Measurements from ENCODE around the gene FCHSD1. TPM values are rescaled to one million over a fixed set of nuclear protein-coding genes. Genes with fewer than 3 reads are reported as not detected.
A peak's percentile ranks its signal among the peaks of the same experiment; 100 is the strongest.

Gene FCHSD1
- total and polyA plus RNA-seq, 2 of the 4 experiments (the other 2 are of a cell fraction): 33.2 to 62.1 TPM

DNA sequence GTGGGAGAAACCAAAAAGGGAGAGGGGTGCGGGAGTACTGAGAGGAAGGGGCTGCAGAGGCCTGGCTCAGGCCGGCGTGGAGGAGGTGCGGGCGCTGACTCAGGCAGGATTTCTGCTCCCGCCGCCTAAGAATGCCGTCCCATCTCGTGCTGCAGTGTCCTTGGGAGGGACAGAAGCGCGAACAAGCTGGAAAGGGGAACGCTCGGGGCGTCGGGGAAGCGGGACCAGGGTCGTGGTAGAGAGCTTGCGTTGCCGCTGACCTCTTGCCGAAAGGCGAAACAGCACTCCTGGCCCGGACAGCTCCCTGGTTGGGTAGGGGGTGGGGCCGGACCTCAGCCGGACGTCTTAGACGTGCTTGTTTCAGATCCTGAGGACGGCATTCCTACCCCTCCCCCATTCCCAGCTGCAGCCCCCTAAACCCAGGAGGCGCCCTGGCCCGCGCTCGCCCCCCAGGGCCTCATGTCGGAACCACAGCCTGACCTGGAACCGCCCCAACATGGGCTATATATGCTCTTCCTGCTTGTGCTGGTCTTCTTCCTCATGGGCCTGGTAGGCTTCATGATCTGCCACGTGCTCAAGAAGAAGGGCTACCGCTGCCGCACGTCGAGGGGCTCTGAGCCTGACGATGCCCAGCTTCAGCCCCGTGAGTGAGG is 13.3 kb downstream of the FCHSD1 start:
- H3K23ac ChIP-seq (ENCODE audit: low read depth, low read length): no peak overlapping the region
- H2AFZ ChIP-seq (replicated peaks; ENCODE audit: low read length, poor library complexity): peak overlapping the region; percentile 97
- H4K5ac ChIP-seq (ENCODE audit: low read depth, low read length): no peak overlapping the region
- ChIA-PET POLR2A (ENCODE audit: unreplicated experiment) (no interaction called here), CTCF (interaction anchor here (0.7 to 0.8 kb wide), 2 partner anchors 46 to 74 kb away, joined by 3 read pairs; no protein-coding TSS in a partner anchor)
- H3K4ac ChIP-seq (ENCODE audit: low read depth, low read length): no peak overlapping the region
- H2BK15ac ChIP-seq (ENCODE audit: low read depth, low read length): no peak overlapping the region
- peaks cover 11% of the 10 kb centered on the region for H3K36me3 ChIP-seq (ENCODE audit: control insufficient read depth, insufficient read depth, low read length)
- peak overlapping the region; percentile 97 for H3K4me3 ChIP-seq (ENCODE audit: insufficient read depth, low read depth, low read length)
- H2BK20ac ChIP-seq (ENCODE audit: low read depth, low read length): no peak overlapping the region
- H3K4me2 ChIP-seq (ENCODE audit: low read depth, low read length): peak overlapping the region; percentile 70
- BruUV-seq (replicated peaks): no TSS peak
- WGBS, 2 experiments (ENCODE audit: extremely low coverage in 2 of 2, insufficient read length in 1 of 2): 5% methylated on average over 11 of the region's 40 CpGs; no CpG with 5 or more reads in 1 of the 2 experiments
- H3K27me3 ChIP-seq (ENCODE audit: control insufficient read depth, insufficient read depth, low read length): no peaks in the 10 kb centered on the region
- H3K56ac ChIP-seq (ENCODE audit: extremely low read depth, insufficient read depth, low read length): no peak overlapping the region
- H4K91ac ChIP-seq (ENCODE audit: insufficient read depth, low read depth, low read length): no peak overlapping the region; the same call in 1 of the 2 replicates
- H3K18ac ChIP-seq (ENCODE audit: low read depth, low read length): no peak overlapping the region
- no peak overlapping the region for H2BK120ac ChIP-seq (ENCODE audit: low read depth, low read length)
- no peak overlapping the region for H2BK5ac ChIP-seq (ENCODE audit: low read depth, low read length, poor library complexity, severe bottlenecking)
- H3K9me1 ChIP-seq (ENCODE audit: insufficient read depth, low read length): peaks cover 28% of the 10 kb centered on the region
- no peaks in the 10 kb centered on the region for H3K9me3 ChIP-seq (ENCODE audit: control insufficient read depth, insufficient read depth, low read length)
- H3K9ac ChIP-seq (ENCODE audit: low read depth, low read length): no peak overlapping the region
- intact Hi-C loops (cut with micrococcal nuclease): loop anchor here (2.0 kb wide), 1 partner anchor 45 kb away; no protein-coding TSS in a partner anchor
- H3K79me1 ChIP-seq (ENCODE audit: low read depth in 1 of 2, low read length in 2 of 2): peaks cover 20 to 43% of the 10 kb centered on the region in 2 experiments
- dilution Hi-C loops (cut with HindIII; ENCODE audit: low sequenced_read_pairs, unreplicated experiment): no loop called here
- no peak overlapping the region for H2AK5ac ChIP-seq (ENCODE audit: low read depth, low read length)
- H3K4me1 ChIP-seq (ENCODE audit: control insufficient read depth, insufficient read depth, low read length): peaks cover 12% of the 10 kb centered on the region
- no peak overlapping the region for H3K27ac ChIP-seq (ENCODE audit: insufficient read depth, low read length)
- H2AK9ac ChIP-seq (replicated peaks; ENCODE audit: low read depth, low read length, poor library complexity): peak overlapping the region; percentile 74
- no peak overlapping the region for H4K8ac ChIP-seq (ENCODE audit: low read depth in 2 of 2, low read length in 2 of 2)
- peak; percentile 13 for ATAC-seq (ENCODE audit: low read depth)
- no peak overlapping the region for H3K14ac ChIP-seq (replicated peaks; ENCODE audit: low read depth, low read length)
- peaks cover 27% of the 10 kb centered on the region for H4K20me1 ChIP-seq (ENCODE audit: insufficient read depth, low read length)
- in situ Hi-C loops (cut with MboI; ENCODE audit: low sequenced_read_pairs): no loop called here
- peak; percentile 37 for DNase-seq
- peak; percentile 24; the same call in 1 of the 2 replicates for TF ChIP-seq MAZ (IDR thresholded peaks at IDR 0.05; ENCODE audit: borderline replicate concordance, low read depth, low read length)
- no peak for TF ChIP-seq RCOR1 (IDR thresholded peaks at IDR 0.05; ENCODE audit: insufficient replicate concordance, low read length)
- TF ChIP-seq, protein P1, sequence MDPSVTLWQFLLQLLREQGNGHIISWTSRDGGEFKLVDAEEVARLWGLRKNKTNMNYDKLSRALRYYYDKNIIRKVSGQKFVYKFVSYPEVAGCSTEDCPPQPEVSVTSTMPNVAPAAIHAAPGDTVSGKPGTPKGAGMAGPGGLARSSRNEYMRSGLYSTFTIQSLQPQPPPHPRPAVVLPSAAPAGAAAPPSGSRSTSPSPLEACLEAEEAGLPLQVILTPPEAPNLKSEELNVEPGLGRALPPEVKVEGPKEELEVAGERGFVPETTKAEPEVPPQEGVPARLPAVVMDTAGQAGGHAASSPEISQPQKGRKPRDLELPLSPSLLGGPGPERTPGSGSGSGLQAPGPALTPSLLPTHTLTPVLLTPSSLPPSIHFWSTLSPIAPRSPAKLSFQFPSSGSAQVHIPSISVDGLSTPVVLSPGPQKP (IDR thresholded peaks at IDR 0.05; ENCODE audit: borderline replicate concordance, low read depth, low read length): no peak
- TF ChIP-seq SMC3 (IDR thresholded peaks at IDR 0.05; ENCODE audit: low read depth, low read length): no peak
- TF ChIP-seq CEBPB (IDR thresholded peaks at IDR 0.05; ENCODE audit: low read depth, low read length): no peak
- no peak for TF ChIP-seq POLR2A (IDR thresholded peaks at IDR 0.05; ENCODE audit: low read depth, low read length)
- no peak for TF ChIP-seq CHD1 (IDR thresholded peaks at IDR 0.05; ENCODE audit: low read depth, low read length)
- no peak for TF ChIP-seq MAFK (IDR thresholded peaks at IDR 0.05; ENCODE audit: low read depth, low read length)
- no peak for TF ChIP-seq NFE2L2 (IDR thresholded peaks at IDR 0.05; ENCODE audit: low read depth, low read length)
- TF ChIP-seq, protein P2, sequence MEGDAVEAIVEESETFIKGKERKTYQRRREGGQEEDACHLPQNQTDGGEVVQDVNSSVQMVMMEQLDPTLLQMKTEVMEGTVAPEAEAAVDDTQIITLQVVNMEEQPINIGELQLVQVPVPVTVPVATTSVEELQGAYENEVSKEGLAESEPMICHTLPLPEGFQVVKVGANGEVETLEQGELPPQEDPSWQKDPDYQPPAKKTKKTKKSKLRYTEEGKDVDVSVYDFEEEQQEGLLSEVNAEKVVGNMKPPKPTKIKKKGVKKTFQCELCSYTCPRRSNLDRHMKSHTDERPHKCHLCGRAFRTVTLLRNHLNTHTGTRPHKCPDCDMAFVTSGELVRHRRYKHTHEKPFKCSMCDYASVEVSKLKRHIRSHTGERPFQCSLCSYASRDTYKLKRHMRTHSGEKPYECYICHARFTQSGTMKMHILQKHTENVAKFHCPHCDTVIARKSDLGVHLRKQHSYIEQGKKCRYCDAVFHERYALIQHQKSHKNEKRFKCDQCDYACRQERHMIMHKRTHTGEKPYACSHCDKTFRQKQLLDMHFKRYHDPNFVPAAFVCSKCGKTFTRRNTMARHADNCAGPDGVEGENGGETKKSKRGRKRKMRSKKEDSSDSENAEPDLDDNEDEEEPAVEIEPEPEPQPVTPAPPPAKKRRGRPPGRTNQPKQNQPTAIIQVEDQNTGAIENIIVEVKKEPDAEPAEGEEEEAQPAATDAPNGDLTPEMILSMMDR (conservative IDR thresholded peaks at IDR 0.05; ENCODE audit: low read depth, low read length): peak; percentile 34
- TF ChIP-seq MXI1 (IDR thresholded peaks at IDR 0.05; ENCODE audit: borderline replicate concordance, low read depth, low read length): peak; percentile 55; the same call in 1 of the 2 replicates
- TF ChIP-seq RFX5 (IDR thresholded peaks at IDR 0.05; ENCODE audit: low read depth, low read length): no peak
- TF ChIP-seq, protein P3, sequence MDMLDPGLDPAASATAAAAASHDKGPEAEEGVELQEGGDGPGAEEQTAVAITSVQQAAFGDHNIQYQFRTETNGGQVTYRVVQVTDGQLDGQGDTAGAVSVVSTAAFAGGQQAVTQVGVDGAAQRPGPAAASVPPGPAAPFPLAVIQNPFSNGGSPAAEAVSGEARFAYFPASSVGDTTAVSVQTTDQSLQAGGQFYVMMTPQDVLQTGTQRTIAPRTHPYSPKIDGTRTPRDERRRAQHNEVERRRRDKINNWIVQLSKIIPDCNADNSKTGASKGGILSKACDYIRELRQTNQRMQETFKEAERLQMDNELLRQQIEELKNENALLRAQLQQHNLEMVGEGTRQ (IDR thresholded peaks at IDR 0.05; ENCODE audit: low read depth, low read length): no peak
- TF ChIP-seq RAD21 (IDR thresholded peaks at IDR 0.05; ENCODE audit: low read length): 0 out of 2 replicates have a peak, but pooled peaks have one; percentile 18
- no peak for TF ChIP-seq FOS (IDR thresholded peaks at IDR 0.05; ENCODE audit: low read depth, low read length)

All from IMR-90 (cell line).